H1 (cell line): ENCODE measurements around the gene GSG1L.

Source experiments
- EP300 ChIP-seq, 2 experiments: IDR thresholded peaks; 1 replicate in 1 of 2; 2 replicates in 1 of 2; pipeline ENCODE4 v1.6.1; 2011 to 2012; ENCODE audit warnings: low read depth in 2 of 2, low read length in 2 of 2, mild to moderate bottlenecking in 2 of 2, borderline replicate concordance in 1 of 2, inconsistent platforms in 1 of 2, moderate library complexity in 1 of 2
- EZH2 ChIP-seq: fragments of 200-600 bp; sonication (generic); IDR thresholded peaks from 2 replicates; pipeline ENCODE4 v1.7.1; 2012; ENCODE audit warnings: low read depth, mild to moderate bottlenecking, moderate library complexity, low read length, inconsistent platforms; ENCODE audit not compliant: severe bottlenecking
- PHF8 ChIP-seq: fragments of 200-600 bp; sonication (generic); conservative IDR thresholded peaks from 2 replicates; pipeline ENCODE4 v1.7.1; 2012; ENCODE audit warnings: low read depth, mild to moderate bottlenecking, inconsistent platforms, low read length, moderate library complexity
- RAD21 ChIP-seq, 2 experiments: IDR thresholded peaks in 1 of 2; conservative IDR thresholded peaks in 1 of 2; 2 replicates each; pipeline ENCODE4 v1.6.1; 2011; ENCODE audit warnings: low read depth in 2 of 2, low read length in 2 of 2, improper control_type of control experiment in 1 of 2, inconsistent platforms in 1 of 2, mild to moderate bottlenecking in 1 of 2, moderate library complexity in 1 of 2
- SIX5 ChIP-seq: IDR thresholded peaks from 2 replicates; pipeline ENCODE4 v1.6.1; 2011; ENCODE audit warnings: mild to moderate bottlenecking, low read depth, low read length

GRCh38 chr16:27803775-27804549, 259.6 kb downstream of the GSG1L start:
- TF ChIP-seq EP300 (IDR thresholded peaks at IDR 0.05; ENCODE audit: borderline replicate concordance in 1 of 2, low read depth in 2 of 2, low read length in 2 of 2) (no peak), RAD21 (IDR thresholded peaks at IDR 0.05 in 1 of 2, conservative IDR thresholded peaks at IDR 0.05 in 1 of 2; ENCODE audit: low read depth in 2 of 2, low read length in 2 of 2) (no peak), SIX5 (no peak), PHF8 (no peak), EZH2 (no peak)
